Measurements from ENCODE around the gene DIRAS1.
"Not testable (repeated sequence)": the region's sequence is repeated elsewhere in the genome, so short reads cannot be mapped to it uniquely, and the experiment has no call there.

DIRAS1 gene

GRCh38 chr19:2715470-2716274 is 5.5 kb downstream of the DIRAS1 start:
- Histone ChIP-seq H3K4me3 (no peak overlapping the region), H3K27ac (no peak overlapping the region)

GRCh38 chr19:2714531-2715269 is 6.5 kb downstream of the DIRAS1 start:
- no peak overlapping the region for H3K4me3 ChIP-seq
- no peak overlapping the region for H3K27ac ChIP-seq

GRCh38 chr19:2714102-2714501 is 7.1 kb downstream of the DIRAS1 start:
- H3K4me3 ChIP-seq, H3K27ac ChIP-seq: not testable (repeated sequence)

GRCh38 chr19:2713170-2713569 is 8.0 kb downstream of the DIRAS1 start:
- H3K27ac ChIP-seq: not testable (repeated sequence)

GRCh38 chr19:2711875-2712205 is 9.3 kb downstream of the DIRAS1 start:
- Histone ChIP-seq H3K4me3 (no peak overlapping the region), H3K27ac (no peak overlapping the region)

More at GRCh38 chr19:2713170-2713569, 8.0 kb downstream of the DIRAS1 start:
- H3K4me3 ChIP-seq: not testable (repeated sequence)

- Histone ChIP-seq H3K4me3 (no peak overlapping the region), H3K27ac (no peak overlapping the region)
Measured at GRCh38 chr19:2711172-2711874, 9.8 kb downstream of the DIRAS1 start.

GRCh38 chr19:2706251-2706650 is 14.9 kb downstream of the DIRAS1 start:
- no peak overlapping the region for H3K27ac ChIP-seq
- H3K4me3 ChIP-seq: no peak overlapping the region

GRCh38 chr19:2703691-2704216 is 17.4 kb downstream of the DIRAS1 start:
- Histone ChIP-seq H3K4me3 (no peak overlapping the region), H3K27ac (no peak overlapping the region)

- H3K27ac ChIP-seq: no peak overlapping the region
Measured at GRCh38 chr19:2703077-2703437, 18.1 kb downstream of the DIRAS1 start.

GRCh38 chr19:2702170-2703076 is 18.7 kb downstream of the DIRAS1 start, which contains the start of gene GNG7:
Gene GNG7 (minus strand): TSS chr19:2702694. CDS start chr19:2520688, 182,006 bp downstream.
- peak within 1 kb of the TSS in 7 of 21 experiments; percentile 28 to 72 (median 54) for H3K27ac ChIP-seq

More at GRCh38 chr19:2703077-2703437, 18.1 kb downstream of the DIRAS1 start:
- peak overlapping the region in 4 of 7 experiments; percentile 34 to 53 (median 44) for H3K4me3 ChIP-seq

GRCh38 chr19:2701361-2702169 is 19.6 kb downstream of the DIRAS1 start:
- peak overlapping the region in 5 of 21 experiments; percentile 44 to 72 (median 58) for H3K27ac ChIP-seq
- peak overlapping the region in 6 of 7 experiments; percentile 30 to 57 (median 44) for H3K4me3 ChIP-seq

More at GRCh38 chr19:2702170-2703076, 18.7 kb downstream of the DIRAS1 start, which contains the start of gene GNG7:
- peak within 1 kb of the TSS; percentile 27 to 57 (median 44) for H3K4me3 ChIP-seq

GRCh38 chr19:2700660-2701360 is 20.4 kb downstream of the DIRAS1 start:
- peak overlapping the region in 1 of 21 experiments; percentile 72 for H3K27ac ChIP-seq
- H3K4me3 ChIP-seq: no peak overlapping the region

GRCh38 chr19:2699413-2700140 is 21.6 kb downstream of the DIRAS1 start:
- H3K4me3 ChIP-seq: no peak overlapping the region
- H3K27ac ChIP-seq: peak overlapping the region in 2 of 21 experiments; percentile 36 to 60

GRCh38 chr19:2694196-2694595 is 27.0 kb downstream of the DIRAS1 start:
- H3K4me3 ChIP-seq: no peak overlapping the region
- peak overlapping the region in 3 of 21 experiments; percentile 16 to 49 (median 47) for H3K27ac ChIP-seq

GRCh38 chr19:2693492-2694160 is 27.5 kb downstream of the DIRAS1 start:
- Histone ChIP-seq H3K4me3 (no peak overlapping the region), H3K27ac (no peak overlapping the region)

GRCh38 chr19:2691951-2692350 is 29.2 kb downstream of the DIRAS1 start:
- no peak overlapping the region for H3K4me3 ChIP-seq
- H3K27ac ChIP-seq: no peak overlapping the region
